Glutamatergic neuron (in vitro differentiated cells): ENCODE measurements around the gene ZRANB2. TPM values are rescaled to one million over a fixed set of nuclear protein-coding genes. Genes with fewer than 3 reads are reported as not detected.

Source experiments
- DNase-seq: peaks from one replicate; pipeline ENCODE4 v3.0.0; 2022
- H3K27ac Mint-ChIP-seq: one replicate; pipeline ENCODE4 v1.8.0; 2020; ENCODE audit warnings: mild to moderate bottlenecking, mixed read lengths, inconsistent platforms; ENCODE audit not compliant: unreplicated experiment
- H3K27me3 Mint-ChIP-seq: one replicate; pipeline ENCODE4 v1.8.0; 2020; ENCODE audit warnings: mild to moderate bottlenecking, moderate library complexity, mixed read lengths, inconsistent platforms; ENCODE audit not compliant: unreplicated experiment
- H3K36me3 Mint-ChIP-seq: one replicate; pipeline ENCODE4 v1.8.0; 2020; ENCODE audit warnings: mild to moderate bottlenecking, mixed read lengths, inconsistent platforms; ENCODE audit not compliant: unreplicated experiment
- H3K4me1 Mint-ChIP-seq: one replicate; pipeline ENCODE4 v1.8.0; 2020; ENCODE audit warnings: mild to moderate bottlenecking, low read depth, mixed read lengths, inconsistent platforms; ENCODE audit not compliant: unreplicated experiment
- H3K4me3 Mint-ChIP-seq: one replicate; pipeline ENCODE4 v1.8.0; 2020; ENCODE audit warnings: mild to moderate bottlenecking, mixed read lengths, inconsistent platforms; ENCODE audit not compliant: unreplicated experiment
- H3K9me3 Mint-ChIP-seq: one replicate; pipeline ENCODE4 v1.8.0; 2020; ENCODE audit warnings: mild to moderate bottlenecking, moderate library complexity, mixed read lengths, inconsistent platforms; ENCODE audit not compliant: unreplicated experiment
- CTCF ChIP-seq: fragments of 200-600 bp; sonication (generic); IDR thresholded peaks from one replicate; pipeline ENCODE4 v1.5.0; 2021; ENCODE audit not compliant: partially characterized antibody, unreplicated experiment
- microRNA-seq: library from miRNA; unstranded; fragments of <30 nt; microRNA quantifications from one replicate; pipeline ENCODE4, GENCODE V29; 2020; ENCODE audit not compliant: unreplicated experiment
- total RNA-seq: library from RNA; stranded (reverse); fragmentation: NEBNext Ultra II Directional; extraction: Animal tissue kit (Norgen Biotek cat#: 25700); gene quantifications from one replicate; pipeline ENCODE4 v1.2.1, GENCODE V29; 2021; ENCODE audit not compliant: unreplicated experiment

ZRANB2 gene
- total RNA-seq, 1 donor from 2014 or later, result 81.0 TPM

GRCh38 chr1:71015745-71016144, 65.1 kb downstream of the ZRANB2 start:
- Mint-ChIP-seq H3K27me3 (no peaks in the 10 kb centered on the region), H3K4me3 (no peak overlapping the region), H3K36me3 (no peaks in the 10 kb centered on the region), H3K9me3 (no peaks in the 10 kb centered on the region), H3K4me1 (no peaks in the 10 kb centered on the region), H3K27ac (no peak overlapping the region)
- TF ChIP-seq CTCF, result no peak
- DNase-seq, result no peak

DNA sequence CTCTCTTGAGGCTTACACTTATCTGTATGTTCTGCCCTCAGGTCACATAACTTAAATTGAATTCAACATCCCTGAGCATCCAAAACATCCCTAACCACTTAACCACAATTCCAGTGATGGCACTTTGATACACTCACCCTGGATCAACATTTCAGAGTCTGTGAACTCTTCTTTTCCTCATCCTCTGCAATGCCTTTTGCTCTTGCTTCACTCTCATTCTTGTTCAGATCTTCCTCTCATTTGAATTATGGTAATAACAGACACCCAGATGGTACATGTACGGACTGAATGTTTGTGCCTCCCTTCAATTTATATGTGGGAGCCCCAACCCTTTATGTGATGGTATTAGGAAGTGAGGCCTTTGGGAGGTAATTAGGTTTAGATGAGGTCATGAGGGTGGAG, 66.7 kb downstream of the ZRANB2 start:
- no peak for DNase-seq
- H3K9me3 Mint-ChIP-seq, result no peaks in the 10 kb centered on the region
- H3K36me3 Mint-ChIP-seq, result no peaks in the 10 kb centered on the region
- H3K27ac Mint-ChIP-seq, result no peak overlapping the region
- H3K27me3 Mint-ChIP-seq, result no peaks in the 10 kb centered on the region
- no peaks in the 10 kb centered on the region for H3K4me1 Mint-ChIP-seq
- no peak for TF ChIP-seq CTCF
- no peak overlapping the region for H3K4me3 Mint-ChIP-seq

Small RNA genes lying within 50 kb of the gene (microRNA-seq; reads per million reads assigned to microRNA genes)
- 154 reads per million, percentile 78 among the genes with 10 or more reads in this experiment for gene MIR186

Other genes starting within 250 kb of the ZRANB2 start
- gene PTGER3, start 33.2 kb downstream of the ZRANB2 start, total RNA-seq, result 0.29 TPM